IPS-NIHi11 (cell line): ENCODE measurements around the gene SETBP1.

Experiments
- DNase-seq: peaks from one replicate; pipeline ENCODE4 v3.0.0; 2012; ENCODE audit warnings: mixed read lengths, low spot score

SETBP1 gene

DNA sequence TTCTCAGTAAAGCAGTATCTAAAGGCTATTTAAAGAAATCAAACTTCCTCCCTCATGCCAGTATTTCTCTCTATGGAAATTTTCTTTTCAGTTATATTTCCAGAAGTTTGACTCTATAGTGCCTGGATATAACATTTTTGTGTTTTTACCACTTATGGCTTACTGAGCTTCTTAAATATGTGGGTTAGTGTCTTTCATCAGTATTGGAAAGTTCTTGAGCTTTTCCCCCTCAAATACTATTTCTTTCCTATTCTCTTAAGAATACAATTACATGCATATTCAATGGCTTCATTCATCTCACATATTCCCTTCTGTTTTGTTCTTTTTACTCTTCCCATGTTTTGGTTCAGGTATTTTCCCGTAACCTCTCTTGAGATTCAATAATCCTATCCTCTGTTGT, 432.0 kb downstream of the SETBP1 start:
- DNase-seq, result no peak

DNA sequence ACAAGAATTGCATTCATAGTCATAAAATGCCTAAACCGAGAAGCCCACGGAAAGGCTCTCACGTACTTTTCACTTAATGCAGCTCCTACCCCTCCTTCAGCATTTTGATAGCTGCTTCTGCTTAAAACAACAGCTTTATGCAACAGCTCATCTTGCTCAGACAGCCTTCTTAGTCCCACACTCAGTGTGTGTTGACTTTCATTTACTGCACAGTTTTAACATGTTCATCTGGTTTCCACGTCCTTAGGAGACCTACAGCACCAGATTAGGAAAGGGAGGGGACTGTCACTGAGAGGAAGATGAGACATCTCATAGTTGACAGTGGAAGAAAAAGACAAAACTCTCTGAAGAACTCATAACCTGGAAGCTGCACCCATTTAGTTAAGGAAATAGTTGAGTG, 435.4 kb downstream of the SETBP1 start:
- no peak for DNase-seq
